ENCODE results near the gene MLLT3. TPM values are rescaled to one million over a fixed set of nuclear protein-coding genes. Genes with fewer than 3 reads are reported as not detected.

Gene MLLT3
- total RNA-seq, 1 donor from 2014 or later, result 7.7 TPM

- no peak for TF ChIP-seq CTCF (IDR thresholded peaks at IDR 0.05)
- Mint-ChIP-seq H3K27me3 (ENCODE audit: low read depth) (peaks cover 12% of the 10 kb centered on the region), H3K27ac (ENCODE audit: unreplicated experiment) (no peak overlapping the region), H3K9me3 (ENCODE audit: low read depth) (no peaks in the 10 kb centered on the region), H3K4me1 (ENCODE audit: low read depth) (no peaks in the 10 kb centered on the region), H3K36me3 (ENCODE audit: low read depth) (no peaks in the 10 kb centered on the region), H3K4me3 (ENCODE audit: unreplicated experiment) (no peak overlapping the region)
- no peak for DNase-seq (ENCODE audit: low spot score)
Measured at GRCh38 chr9:20462410-20462809, 159.9 kb downstream of the MLLT3 start.

- H3K4me1 Mint-ChIP-seq (ENCODE audit: low read depth), result peaks cover 8% of the 10 kb centered on the region
- H3K36me3 Mint-ChIP-seq (ENCODE audit: low read depth), result no peaks in the 10 kb centered on the region
- TF ChIP-seq CTCF (IDR thresholded peaks at IDR 0.05), result no peak
- no peak overlapping the region for H3K4me3 Mint-ChIP-seq (ENCODE audit: unreplicated experiment)
- no peak for DNase-seq (ENCODE audit: low spot score)
- H3K9me3 Mint-ChIP-seq (ENCODE audit: low read depth), result no peaks in the 10 kb centered on the region
- no peak overlapping the region for H3K27ac Mint-ChIP-seq (ENCODE audit: unreplicated experiment)
- H3K27me3 Mint-ChIP-seq (ENCODE audit: low read depth), result no peaks in the 10 kb centered on the region
Measured at GRCh38 chr9:20447291-20447690, 175.0 kb downstream of the MLLT3 start.

DNA sequence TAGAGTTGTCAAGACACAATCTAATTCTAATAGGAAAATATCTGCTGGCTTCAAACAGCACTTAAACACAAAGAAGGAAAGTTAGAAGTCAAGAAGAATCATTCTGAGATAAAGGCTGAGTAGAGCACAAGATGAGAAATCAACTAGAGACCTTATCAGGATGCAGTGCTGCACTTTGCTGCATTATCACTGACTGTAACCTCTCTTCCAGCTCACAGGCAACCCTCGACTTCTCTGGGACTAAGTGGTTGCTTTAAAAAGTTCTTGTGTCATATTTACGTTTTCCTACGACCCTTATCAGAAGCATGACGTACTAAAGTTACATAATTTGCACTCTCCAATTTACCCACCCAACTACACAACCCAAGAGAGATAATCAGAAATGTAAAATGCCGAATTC is 176.1 kb downstream of the MLLT3 start:
- TF ChIP-seq CTCF (IDR thresholded peaks at IDR 0.05), result no peak
- Mint-ChIP-seq H3K27me3 (ENCODE audit: low read depth) (no peaks in the 10 kb centered on the region), H3K9me3 (ENCODE audit: low read depth) (no peaks in the 10 kb centered on the region), H3K4me1 (ENCODE audit: low read depth) (peaks cover 18% of the 10 kb centered on the region), H3K27ac (ENCODE audit: unreplicated experiment) (no peak overlapping the region), H3K4me3 (ENCODE audit: unreplicated experiment) (no peak overlapping the region), H3K36me3 (ENCODE audit: low read depth) (no peaks in the 10 kb centered on the region)
- no peak for DNase-seq (ENCODE audit: low spot score)

DNA sequence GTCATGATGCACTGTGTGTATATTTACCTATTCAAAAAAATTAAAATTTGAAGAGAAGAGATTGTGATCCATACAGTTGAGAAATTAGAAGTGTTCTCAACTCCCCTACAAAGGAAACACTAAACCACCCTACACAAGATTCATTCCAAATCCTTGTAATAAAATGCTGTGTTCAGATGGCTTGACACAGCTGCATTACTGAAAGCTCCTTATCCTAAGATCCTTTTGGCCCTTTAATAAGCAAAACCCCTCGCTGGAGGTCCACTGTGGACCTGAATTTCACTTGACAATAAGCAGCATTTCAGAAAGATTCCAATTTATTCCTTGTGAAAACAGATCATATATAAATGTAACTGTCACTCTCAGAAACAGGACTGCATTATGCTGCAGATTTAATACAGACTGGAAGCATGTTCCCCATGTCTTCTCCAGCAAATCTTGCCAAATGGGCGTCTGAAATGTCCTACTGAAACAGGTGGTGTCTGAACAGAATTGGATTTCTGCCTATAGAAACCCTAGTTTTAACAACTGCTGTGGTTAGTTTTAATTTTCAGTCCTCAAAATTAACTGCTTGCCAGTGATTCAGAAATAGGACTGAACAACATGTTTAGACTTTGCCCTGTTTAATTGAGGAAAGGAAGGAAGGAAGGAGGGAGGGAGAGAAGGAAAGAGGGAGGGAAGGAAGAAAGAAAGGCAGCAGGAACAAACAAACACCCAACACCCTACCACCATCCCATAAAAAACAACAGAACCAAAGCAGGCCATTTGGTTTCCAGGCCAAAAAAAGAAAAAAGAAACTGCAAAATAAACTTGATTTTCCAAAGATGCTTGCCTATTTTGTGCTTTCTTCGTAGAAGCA is 179.6 kb downstream of the MLLT3 start:
- no peak for DNase-seq (ENCODE audit: low spot score)
- TF ChIP-seq CTCF (IDR thresholded peaks at IDR 0.05), result no peak
- Mint-ChIP-seq H3K4me3 (ENCODE audit: unreplicated experiment) (no peak overlapping the region), H3K36me3 (ENCODE audit: low read depth) (no peaks in the 10 kb centered on the region), H3K4me1 (ENCODE audit: low read depth) (peaks cover 33% of the 10 kb centered on the region), H3K27ac (ENCODE audit: unreplicated experiment) (no peak overlapping the region), H3K27me3 (ENCODE audit: low read depth) (peaks cover 2% of the 10 kb centered on the region), H3K9me3 (ENCODE audit: low read depth) (no peaks in the 10 kb centered on the region)

- H3K9me3 Mint-ChIP-seq (ENCODE audit: low read depth), result no peaks in the 10 kb centered on the region
- no peak for DNase-seq (ENCODE audit: low spot score)
- H3K4me3 Mint-ChIP-seq (ENCODE audit: unreplicated experiment), result no peak overlapping the region
- no peaks in the 10 kb centered on the region for H3K36me3 Mint-ChIP-seq (ENCODE audit: low read depth)
- H3K4me1 Mint-ChIP-seq (ENCODE audit: low read depth), result peaks cover 38% of the 10 kb centered on the region
- H3K27me3 Mint-ChIP-seq (ENCODE audit: low read depth), result peaks cover 2% of the 10 kb centered on the region
- no peak overlapping the region for H3K27ac Mint-ChIP-seq (ENCODE audit: unreplicated experiment)
- no peak for TF ChIP-seq CTCF (IDR thresholded peaks at IDR 0.05)
Measured at GRCh38 chr9:20441711-20442423, 180.4 kb downstream of the MLLT3 start.
